ENCODE measurements around the gene FGR. TPM values are rescaled to one million over a fixed set of nuclear protein-coding genes. Genes with fewer than 3 reads are reported as not detected.

FGR gene
- total RNA-seq, 1 donor from 2014 or later, result not detected

DNA sequence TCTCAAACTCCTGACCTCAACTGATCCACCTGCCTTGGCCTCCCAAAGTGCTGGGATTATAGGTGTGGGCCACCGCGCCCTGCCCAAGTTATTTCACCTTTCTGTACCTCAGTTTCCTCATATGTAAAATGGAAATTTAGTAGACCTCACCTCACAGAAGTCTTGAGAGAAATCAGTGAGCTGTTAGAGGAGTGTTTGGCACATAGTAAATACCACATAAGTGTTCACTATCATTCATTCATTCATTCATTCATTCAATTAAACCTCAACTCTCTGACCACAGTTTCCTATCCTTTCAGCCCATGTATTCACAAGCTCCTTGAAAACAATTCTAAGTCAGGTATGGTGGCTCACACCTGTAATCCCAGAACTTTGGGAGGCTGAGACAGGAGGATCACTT lies 3.8 kb upstream of the FGR start:
- Mint-ChIP-seq H3K4me1 (ENCODE audit: low read depth) (no peaks in the 10 kb centered on the region), H3K9me3 (ENCODE audit: low read depth) (no peaks in the 10 kb centered on the region), H3K4me3 (ENCODE audit: unreplicated experiment) (no peak overlapping the region), H3K27me3 (ENCODE audit: low read depth) (no peaks in the 10 kb centered on the region), H3K36me3 (ENCODE audit: low read depth) (no peaks in the 10 kb centered on the region), H3K27ac (ENCODE audit: unreplicated experiment) (no peak overlapping the region)
- TF ChIP-seq, protein P1, sequence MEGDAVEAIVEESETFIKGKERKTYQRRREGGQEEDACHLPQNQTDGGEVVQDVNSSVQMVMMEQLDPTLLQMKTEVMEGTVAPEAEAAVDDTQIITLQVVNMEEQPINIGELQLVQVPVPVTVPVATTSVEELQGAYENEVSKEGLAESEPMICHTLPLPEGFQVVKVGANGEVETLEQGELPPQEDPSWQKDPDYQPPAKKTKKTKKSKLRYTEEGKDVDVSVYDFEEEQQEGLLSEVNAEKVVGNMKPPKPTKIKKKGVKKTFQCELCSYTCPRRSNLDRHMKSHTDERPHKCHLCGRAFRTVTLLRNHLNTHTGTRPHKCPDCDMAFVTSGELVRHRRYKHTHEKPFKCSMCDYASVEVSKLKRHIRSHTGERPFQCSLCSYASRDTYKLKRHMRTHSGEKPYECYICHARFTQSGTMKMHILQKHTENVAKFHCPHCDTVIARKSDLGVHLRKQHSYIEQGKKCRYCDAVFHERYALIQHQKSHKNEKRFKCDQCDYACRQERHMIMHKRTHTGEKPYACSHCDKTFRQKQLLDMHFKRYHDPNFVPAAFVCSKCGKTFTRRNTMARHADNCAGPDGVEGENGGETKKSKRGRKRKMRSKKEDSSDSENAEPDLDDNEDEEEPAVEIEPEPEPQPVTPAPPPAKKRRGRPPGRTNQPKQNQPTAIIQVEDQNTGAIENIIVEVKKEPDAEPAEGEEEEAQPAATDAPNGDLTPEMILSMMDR (IDR thresholded peaks at IDR 0.05), result no peak
- DNase-seq (ENCODE audit: low spot score), result no peak

DNA sequence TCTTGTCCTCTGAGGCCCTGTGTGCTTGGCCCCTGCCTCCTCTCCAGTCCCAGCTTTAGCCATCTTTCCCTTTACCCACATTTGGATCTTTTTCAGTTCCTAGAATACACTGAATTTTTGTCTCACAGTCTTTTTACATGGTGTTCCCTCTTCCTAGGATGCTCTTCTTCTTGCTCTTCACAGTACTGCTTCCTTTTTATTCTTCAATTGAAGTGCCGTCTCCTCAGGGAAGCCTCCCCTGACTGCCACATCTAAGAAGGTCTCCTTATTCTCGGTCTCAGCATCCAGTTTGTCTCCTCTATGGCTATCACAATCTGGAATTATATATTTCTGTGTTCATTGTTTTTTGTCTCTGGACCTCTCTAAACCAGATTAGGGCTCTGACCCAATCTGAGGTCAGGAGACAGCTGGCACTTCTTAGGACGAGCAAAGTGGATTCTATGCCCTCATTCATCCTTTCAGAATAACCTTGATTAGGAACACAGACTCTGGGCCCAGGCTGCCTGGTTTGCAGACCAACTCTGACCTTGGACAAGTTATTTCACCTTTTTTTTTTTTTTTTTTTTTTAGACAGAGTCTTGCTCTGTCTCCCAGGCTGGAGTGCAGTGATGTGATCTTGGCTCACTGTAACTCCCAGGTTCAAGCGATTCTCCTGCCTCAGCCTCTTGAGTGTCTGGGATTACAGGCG lies 3.2 kb upstream of the FGR start:
- no peak for DNase-seq (ENCODE audit: low spot score)
- TF ChIP-seq, protein P1 (IDR thresholded peaks at IDR 0.05), result no peak
- H3K36me3 Mint-ChIP-seq (ENCODE audit: low read depth), result no peaks in the 10 kb centered on the region
- H3K4me3 Mint-ChIP-seq (ENCODE audit: unreplicated experiment), result no peak overlapping the region
- no peaks in the 10 kb centered on the region for H3K9me3 Mint-ChIP-seq (ENCODE audit: low read depth)
- H3K4me1 Mint-ChIP-seq (ENCODE audit: low read depth), result no peaks in the 10 kb centered on the region
- H3K27ac Mint-ChIP-seq (ENCODE audit: unreplicated experiment), result no peak overlapping the region
- H3K27me3 Mint-ChIP-seq (ENCODE audit: low read depth), result no peaks in the 10 kb centered on the region

DNA sequence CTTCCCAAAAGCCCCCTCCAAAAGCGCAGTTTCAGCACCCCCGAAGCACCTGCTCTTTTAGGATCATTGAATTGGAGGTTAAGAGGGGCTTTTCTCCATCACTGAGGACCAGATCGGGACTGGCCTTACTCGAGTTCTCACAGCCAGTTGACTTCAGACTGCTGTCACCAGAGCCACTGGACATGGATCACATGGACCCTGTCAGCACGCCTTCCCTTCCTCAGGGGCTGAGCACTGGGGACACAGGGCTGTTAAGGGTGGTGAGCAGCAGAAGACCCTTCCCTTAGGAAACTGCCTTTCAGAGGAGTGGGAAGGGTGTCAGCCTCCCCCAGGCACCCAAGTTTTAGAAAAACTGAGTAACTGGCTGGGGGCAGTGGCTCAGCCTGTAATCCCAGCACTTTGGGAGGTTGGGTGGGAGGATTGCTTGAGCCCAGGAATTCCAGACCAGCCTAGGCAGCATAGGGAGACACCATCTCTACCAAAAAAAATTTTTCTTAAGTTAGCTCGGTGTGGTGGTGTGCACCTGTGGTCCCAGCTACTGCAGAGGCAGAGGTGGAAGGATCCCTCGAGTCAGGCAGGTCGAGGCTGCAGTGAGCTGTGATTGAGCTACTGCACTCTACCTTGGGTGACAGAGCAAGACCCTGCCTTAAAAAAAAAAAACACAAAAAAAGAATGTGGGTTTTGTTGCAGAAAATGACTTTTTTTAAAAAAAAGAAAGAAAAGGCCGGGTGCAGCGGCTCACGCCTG lies 584 bp upstream of the FGR start:
- no peak overlapping the region for H3K27ac Mint-ChIP-seq (ENCODE audit: unreplicated experiment)
- H3K36me3 Mint-ChIP-seq (ENCODE audit: low read depth), result no peaks in the 10 kb centered on the region
- H3K4me1 Mint-ChIP-seq (ENCODE audit: low read depth), result peaks cover 8% of the 10 kb centered on the region
- no peaks in the 10 kb centered on the region for H3K9me3 Mint-ChIP-seq (ENCODE audit: low read depth)
- TF ChIP-seq, protein P1 (IDR thresholded peaks at IDR 0.05), result no peak
- no peak for DNase-seq (ENCODE audit: low spot score)
- H3K4me3 Mint-ChIP-seq (ENCODE audit: unreplicated experiment), result no peak overlapping the region
- no peaks in the 10 kb centered on the region for H3K27me3 Mint-ChIP-seq (ENCODE audit: low read depth)

DNA sequence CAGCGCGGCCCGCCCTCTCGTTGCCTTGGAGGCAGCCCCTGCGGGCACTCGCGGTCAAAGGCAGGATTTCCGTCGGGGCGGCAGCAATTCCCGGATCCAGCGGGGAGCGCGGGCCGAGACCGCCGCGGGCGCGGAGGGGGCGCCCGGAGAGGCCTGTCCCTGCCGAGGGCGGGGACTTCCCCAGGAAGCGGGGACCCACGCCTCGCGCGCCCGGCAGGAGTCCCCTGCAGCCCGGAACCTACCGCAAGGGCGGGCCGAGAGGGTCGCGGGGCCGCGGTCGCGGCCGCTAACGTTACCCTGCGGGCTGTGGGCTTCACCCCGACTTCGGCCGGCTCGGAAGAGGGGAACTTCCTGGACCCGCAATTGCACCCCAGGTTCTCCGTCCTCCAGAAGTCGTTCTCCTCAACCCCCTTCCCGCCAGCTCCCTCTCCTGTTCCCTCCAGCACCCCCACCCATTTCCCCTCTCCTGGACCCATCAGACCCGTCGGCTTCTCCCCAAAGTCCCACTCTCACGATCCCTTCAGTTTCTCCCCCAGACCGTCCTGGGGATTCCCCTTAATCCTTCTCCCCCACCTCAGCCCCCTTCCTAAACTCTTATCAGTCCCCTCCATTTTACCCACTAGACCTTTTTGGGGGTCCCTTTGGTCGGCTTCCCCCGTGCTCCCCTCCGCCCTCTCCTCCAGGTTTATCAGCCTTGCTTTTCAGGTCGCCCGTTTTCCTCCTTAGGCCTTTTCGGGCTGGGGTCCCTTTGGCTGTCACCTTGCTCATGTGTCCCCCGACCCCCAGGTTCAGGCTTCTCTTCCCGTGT lies 604 bp downstream of the FGR start:
- TF ChIP-seq, protein P1 (IDR thresholded peaks at IDR 0.05), result no peak
- H3K36me3 Mint-ChIP-seq (ENCODE audit: low read depth), result no peaks in the 10 kb centered on the region
- H3K4me3 Mint-ChIP-seq (ENCODE audit: unreplicated experiment), result no peak overlapping the region
- H3K9me3 Mint-ChIP-seq (ENCODE audit: low read depth), result no peaks in the 10 kb centered on the region
- H3K4me1 Mint-ChIP-seq (ENCODE audit: low read depth), result peaks cover 8% of the 10 kb centered on the region
- H3K27me3 Mint-ChIP-seq (ENCODE audit: low read depth), result no peaks in the 10 kb centered on the region
- H3K27ac Mint-ChIP-seq (ENCODE audit: unreplicated experiment), result peak overlapping the region; percentile 54
- no peak for DNase-seq (ENCODE audit: low spot score)

DNA sequence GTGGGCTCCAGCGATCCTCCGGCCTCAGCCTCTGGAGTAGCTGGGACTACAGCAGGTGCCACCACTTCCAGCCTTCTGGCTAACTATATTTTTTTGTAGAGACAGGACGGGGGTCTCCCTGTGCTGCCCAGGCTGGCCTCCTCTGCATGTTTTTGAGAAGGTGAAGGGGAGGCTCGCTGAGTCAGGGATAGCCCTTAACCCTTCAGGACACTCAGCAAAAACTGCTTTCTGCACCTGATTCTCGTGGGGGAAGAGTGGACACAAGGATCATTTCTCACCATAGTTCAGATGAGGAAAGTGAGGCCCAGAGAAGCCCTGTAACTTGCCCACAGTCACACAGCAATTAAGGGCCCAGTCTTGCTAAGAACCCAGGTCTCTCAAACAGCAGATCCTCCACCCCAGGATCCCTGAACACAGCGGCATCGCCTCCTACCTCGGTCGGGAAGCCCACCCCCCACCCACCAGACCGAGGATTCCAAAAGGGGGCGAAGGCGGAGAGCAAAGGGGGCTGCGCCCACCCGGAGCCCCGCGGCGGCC lies 1.3 kb downstream of the FGR start:
- Mint-ChIP-seq H3K4me1 (ENCODE audit: low read depth) (peaks cover 8% of the 10 kb centered on the region), H3K27ac (ENCODE audit: unreplicated experiment) (no peak overlapping the region), H3K4me3 (ENCODE audit: unreplicated experiment) (peak overlapping the region; percentile 47), H3K36me3 (ENCODE audit: low read depth) (no peaks in the 10 kb centered on the region), H3K27me3 (ENCODE audit: low read depth) (no peaks in the 10 kb centered on the region), H3K9me3 (ENCODE audit: low read depth) (no peaks in the 10 kb centered on the region)
- TF ChIP-seq, protein P1 (IDR thresholded peaks at IDR 0.05), result no peak
- no peak for DNase-seq (ENCODE audit: low spot score)

Measured in chondrocyte (in vitro differentiated cells).